A549 (cell line): Measurements from ENCODE around the gene CASP7. TPM values are rescaled to one million over a fixed set of nuclear protein-coding genes. Genes with fewer than 3 reads are reported as not detected.
A peak's percentile ranks its signal among the peaks of the same experiment; 100 is the strongest.

Experiments
- ATAC-seq, 2 experiments: fragments of 200-7000 bp in 1 of 2; fragments of >200 bp in 1 of 2; cut with Nextera tagmentation in 1 of 2; cut with Tn5 transposase in 1 of 2; 3 replicates each; pipeline versions ENCODE4 v1.8.0 to v1.9.1; 2018 to 2020; ENCODE audit warnings: mild to moderate bottlenecking in 1 of 2, moderate library complexity in 1 of 2
- CTCF ChIA-PET: fragments of 300-600 bp; sonication (Branson Sonifier 250); formaldehyde crosslinking; extraction: SDS; loops from one replicate; lab custom pipeline; 2021; ENCODE audit warnings: antibody characterized with exemption, inconsistent platforms; lab: Yijun Ruan, JAX
- POLR2A ChIA-PET: fragments of 350-600 bp; formaldehyde crosslinking; extraction: SDS; loops from one replicate; lab custom pipeline; 2021; ENCODE audit warnings: antibody characterized with exemption, inconsistent platforms; lab: Yijun Ruan, JAX
- DNase-seq, 2 experiments: peaks; one replicate each; pipeline versions ENCODE4 v3.0.0 to v3.0.0-alpha.2; 2011 to 2016; ENCODE audit warnings: low read depth in 1 of 2, low spot score in 1 of 2
- FAIRE-seq: peaks from 2 replicates; lab custom pipeline; 2011; peaks lifted over from hg19 to GRCh38; lab: Jason Lieb, UNC
- H3K27ac ChIP-seq, 2 experiments: fragments of >200 bp; sonication (Bioruptor Twin); formaldehyde crosslinking; 3 replicates each; pipeline ENCODE4 v1.5.1; 2016 to 2017
- H3K4me1 ChIP-seq: fragments of >200 bp; sonication (Bioruptor Twin); formaldehyde crosslinking; 3 replicates; pipeline ENCODE4 v1.6.1; 2016
- H3K4me2 ChIP-seq: fragments of >200 bp; sonication (Bioruptor Twin); formaldehyde crosslinking; 3 replicates; pipeline ENCODE4 v1.6.1; 2016
- H3K4me3 ChIP-seq: fragments of >200 bp; sonication (Bioruptor Twin); formaldehyde crosslinking; 3 replicates; pipeline ENCODE4 v1.5.1; 2016
- H3K9me3 ChIP-seq: fragments of >200 bp; sonication (Bioruptor Twin); formaldehyde crosslinking; 3 replicates; pipeline ENCODE4 v1.6.1; 2016
- EP300 ChIP-seq, 2 experiments: fragments of >200 bp; sonication (Bioruptor Twin); formaldehyde crosslinking; IDR thresholded peaks; 2 replicates in 1 of 2; 3 replicates in 1 of 2; pipeline ENCODE4 v1.6.1; 2016 to 2017
- FOXS1 ChIP-seq: fragments of 250-450 bp; sonication (Bioruptor Pico); IDR thresholded peaks from 2 replicates; pipeline ENCODE4 v1.5.0; 2020; ENCODE audit warnings: mild to moderate bottlenecking, moderate library complexity
- HDAC2 ChIP-seq: fragments of 200-600 bp; sonication (generic); IDR thresholded peaks from 2 replicates; pipeline ENCODE4 v1.6.1; 2016
- HOXB5 ChIP-seq: fragments of 250-450 bp; sonication (Bioruptor Pico); IDR thresholded peaks from 2 replicates; pipeline ENCODE4 v1.5.0; 2020; ENCODE audit warnings: mild to moderate bottlenecking, moderate library complexity
- MYC ChIP-seq: IDR thresholded peaks from 2 replicates; pipeline ENCODE4 v1.6.1; 2012; ENCODE audit warnings: mild to moderate bottlenecking, inconsistent platforms, low read length, improper control_type of control experiment, borderline replicate concordance
- NFE2L2 ChIP-seq: fragments of 150-350 bp; conservative IDR thresholded peaks from 2 replicates; pipeline ENCODE4 v1.6.1; 2014; ENCODE audit warnings: low read length
- RCOR1 ChIP-seq: fragments of 150-350 bp; IDR thresholded peaks from 2 replicates; pipeline ENCODE4 v1.6.1; 2014; ENCODE audit warnings: antibody characterized with exemption, low read length, low read depth
- RFX5 ChIP-seq: fragments of 450-650 bp; IDR thresholded peaks from 2 replicates; pipeline ENCODE4 v1.7.1; 2014; ENCODE audit warnings: antibody characterized with exemption, mild to moderate bottlenecking, moderate library complexity
- SREBF2 ChIP-seq: fragments of 450-650 bp; IDR thresholded peaks from 2 replicates; pipeline ENCODE4 v1.6.1; 2014; ENCODE audit warnings: mild to moderate bottlenecking, moderate library complexity
- TP53 ChIP-seq: fragments of 250-450 bp; sonication (Bioruptor Pico); IDR thresholded peaks from 2 replicates; pipeline ENCODE4 v1.5.0; 2021; ENCODE audit warnings: mild to moderate bottlenecking, moderate library complexity
- ZNF302 ChIP-seq: fragments of 250-450 bp; sonication (Bioruptor Pico); IDR thresholded peaks from 2 replicates; pipeline ENCODE4 v1.9.0; 2021; ENCODE audit warnings: inconsistent platforms, mild to moderate bottlenecking, moderate library complexity
- ZSCAN20 ChIP-seq: fragments of 250-450 bp; sonication (Bioruptor Pico); IDR thresholded peaks from 2 replicates; pipeline ENCODE4 v1.8.0; 2022; ENCODE audit warnings: mild to moderate bottlenecking, moderate library complexity
- WGBS: methylation state at CpG from one replicate; pipeline ENCODE4 v1.1.6; 2017; ENCODE audit errors: missing lambda C conversion rate; 5-methylcytosine and 5-hydroxymethylcytosine counted together
- polyA plus RNA-seq, 4 experiments: library from polyadenylated mRNA; depleted of rRNA in 3 of 4; stranded (reverse); fragments of >200 nt; fragmentation: RNase III in 1 of 4; extraction: RNeasy Plus Mini Kit Qiagen cat#74134 plus additional on column Dnase treatment in 1 of 4; gene quantifications; 2 replicates in 3 of 4; 3 replicates in 1 of 4; pipeline ENCODE4 v1.2.3, GENCODE V29; 2011 to 2017
- TF ChIP-seq, protein P1 (sequence below): IDR thresholded peaks from 2 replicates; pipeline ENCODE4 v1.6.1; 2012
- TF ChIP-seq, protein P2 (sequence below): fragments of 250-450 bp; sonication (Bioruptor Pico); IDR thresholded peaks from 2 replicates; pipeline ENCODE4 v1.5.0; 2020; ENCODE audit warnings: low read depth, mild to moderate bottlenecking, moderate library complexity
- TF ChIP-seq, protein P3 (sequence below): IDR thresholded peaks from 2 replicates; pipeline ENCODE4 v1.6.1; 2012
- TF ChIP-seq, protein P4 (sequence below): fragments of 450-650 bp; IDR thresholded peaks from 2 replicates; pipeline ENCODE4 v1.6.1; 2014; ENCODE audit warnings: antibody characterized with exemption
- TF ChIP-seq, protein P5 (sequence below): fragments of >200 bp; sonication (Bioruptor Twin); formaldehyde crosslinking; IDR thresholded peaks from 3 replicates; pipeline ENCODE4 v1.6.1; 2016
- TF ChIP-seq, protein P6 (sequence below): fragments of 250-450 bp; sonication (Bioruptor Pico); IDR thresholded peaks from 2 replicates; pipeline ENCODE4 v1.5.0; 2021; ENCODE audit warnings: mild to moderate bottlenecking, moderate library complexity, borderline replicate concordance

CASP7 gene
- polyA plus RNA-seq, 2 of the 4 experiments (the other 2 are of a cell fraction), result 22.6 to 29.7 TPM

DNA sequence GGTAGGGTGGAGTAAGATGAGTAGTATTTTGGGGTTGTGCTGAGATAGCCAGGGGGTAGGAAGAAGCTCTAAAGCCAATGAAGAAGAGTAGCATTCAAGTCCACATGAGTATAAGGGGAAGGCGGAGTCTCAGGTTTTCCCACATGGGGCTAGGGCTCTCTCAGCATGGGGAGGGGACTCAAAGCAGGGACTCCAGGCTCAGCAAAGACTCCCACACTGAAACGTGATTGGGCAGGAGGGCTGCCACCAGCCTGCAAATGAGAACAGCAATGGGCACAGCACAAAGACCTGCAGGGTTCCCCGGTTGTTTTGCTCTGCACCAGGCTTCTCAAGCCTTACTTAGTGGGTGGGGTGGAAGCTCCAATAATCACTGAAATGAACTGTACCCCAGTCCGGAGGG, 14.4 kb upstream of the CASP7 start:
- no peak overlapping the region for H3K27ac ChIP-seq
- no peak overlapping the region for H3K4me2 ChIP-seq
- TF ChIP-seq MYC (no peak), ZNF302 (no peak), NFE2L2 (no peak), SREBF2 (no peak), TP53 (no peak), RFX5 (no peak), HOXB5 (CRISPR knock-in tag) (no peak), FOXS1 (CRISPR knock-in tag) (no peak), EP300 (IDR thresholded peaks at IDR 0.05) (no peak), HDAC2 (no peak), ZSCAN20 (no peak)
- TF ChIP-seq, protein P1, sequence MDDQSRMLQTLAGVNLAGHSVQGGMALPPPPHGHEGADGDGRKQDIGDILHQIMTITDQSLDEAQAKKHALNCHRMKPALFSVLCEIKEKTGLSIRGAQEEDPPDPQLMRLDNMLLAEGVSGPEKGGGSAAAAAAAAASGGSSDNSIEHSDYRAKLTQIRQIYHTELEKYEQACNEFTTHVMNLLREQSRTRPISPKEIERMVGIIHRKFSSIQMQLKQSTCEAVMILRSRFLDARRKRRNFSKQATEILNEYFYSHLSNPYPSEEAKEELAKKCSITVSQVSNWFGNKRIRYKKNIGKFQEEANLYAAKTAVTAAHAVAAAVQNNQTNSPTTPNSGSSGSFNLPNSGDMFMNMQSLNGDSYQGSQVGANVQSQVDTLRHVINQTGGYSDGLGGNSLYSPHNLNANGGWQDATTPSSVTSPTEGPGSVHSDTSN, result no peak
- TF ChIP-seq, protein P2, sequence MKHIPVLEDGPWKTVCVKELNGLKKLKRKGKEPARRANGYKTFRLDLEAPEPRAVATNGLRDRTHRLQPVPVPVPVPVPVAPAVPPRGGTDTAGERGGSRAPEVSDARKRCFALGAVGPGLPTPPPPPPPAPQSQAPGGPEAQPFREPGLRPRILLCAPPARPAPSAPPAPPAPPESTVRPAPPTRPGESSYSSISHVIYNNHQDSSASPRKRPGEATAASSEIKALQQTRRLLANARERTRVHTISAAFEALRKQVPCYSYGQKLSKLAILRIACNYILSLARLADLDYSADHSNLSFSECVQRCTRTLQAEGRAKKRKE (CRISPR knock-in tag), result no peak
- TF ChIP-seq, protein P3, sequence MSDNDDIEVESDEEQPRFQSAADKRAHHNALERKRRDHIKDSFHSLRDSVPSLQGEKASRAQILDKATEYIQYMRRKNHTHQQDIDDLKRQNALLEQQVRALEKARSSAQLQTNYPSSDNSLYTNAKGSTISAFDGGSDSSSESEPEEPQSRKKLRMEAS, result no peak
- TF ChIP-seq, protein P4, sequence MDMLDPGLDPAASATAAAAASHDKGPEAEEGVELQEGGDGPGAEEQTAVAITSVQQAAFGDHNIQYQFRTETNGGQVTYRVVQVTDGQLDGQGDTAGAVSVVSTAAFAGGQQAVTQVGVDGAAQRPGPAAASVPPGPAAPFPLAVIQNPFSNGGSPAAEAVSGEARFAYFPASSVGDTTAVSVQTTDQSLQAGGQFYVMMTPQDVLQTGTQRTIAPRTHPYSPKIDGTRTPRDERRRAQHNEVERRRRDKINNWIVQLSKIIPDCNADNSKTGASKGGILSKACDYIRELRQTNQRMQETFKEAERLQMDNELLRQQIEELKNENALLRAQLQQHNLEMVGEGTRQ, result no peak
- TF ChIP-seq, protein P5, sequence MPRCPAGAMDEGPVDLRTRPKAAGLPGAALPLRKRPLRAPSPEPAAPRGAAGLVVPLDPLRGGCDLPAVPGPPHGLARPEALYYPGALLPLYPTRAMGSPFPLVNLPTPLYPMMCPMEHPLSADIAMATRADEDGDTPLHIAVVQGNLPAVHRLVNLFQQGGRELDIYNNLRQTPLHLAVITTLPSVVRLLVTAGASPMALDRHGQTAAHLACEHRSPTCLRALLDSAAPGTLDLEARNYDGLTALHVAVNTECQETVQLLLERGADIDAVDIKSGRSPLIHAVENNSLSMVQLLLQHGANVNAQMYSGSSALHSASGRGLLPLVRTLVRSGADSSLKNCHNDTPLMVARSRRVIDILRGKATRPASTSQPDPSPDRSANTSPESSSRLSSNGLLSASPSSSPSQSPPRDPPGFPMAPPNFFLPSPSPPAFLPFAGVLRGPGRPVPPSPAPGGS, result no peak
- TF ChIP-seq, protein P6, sequence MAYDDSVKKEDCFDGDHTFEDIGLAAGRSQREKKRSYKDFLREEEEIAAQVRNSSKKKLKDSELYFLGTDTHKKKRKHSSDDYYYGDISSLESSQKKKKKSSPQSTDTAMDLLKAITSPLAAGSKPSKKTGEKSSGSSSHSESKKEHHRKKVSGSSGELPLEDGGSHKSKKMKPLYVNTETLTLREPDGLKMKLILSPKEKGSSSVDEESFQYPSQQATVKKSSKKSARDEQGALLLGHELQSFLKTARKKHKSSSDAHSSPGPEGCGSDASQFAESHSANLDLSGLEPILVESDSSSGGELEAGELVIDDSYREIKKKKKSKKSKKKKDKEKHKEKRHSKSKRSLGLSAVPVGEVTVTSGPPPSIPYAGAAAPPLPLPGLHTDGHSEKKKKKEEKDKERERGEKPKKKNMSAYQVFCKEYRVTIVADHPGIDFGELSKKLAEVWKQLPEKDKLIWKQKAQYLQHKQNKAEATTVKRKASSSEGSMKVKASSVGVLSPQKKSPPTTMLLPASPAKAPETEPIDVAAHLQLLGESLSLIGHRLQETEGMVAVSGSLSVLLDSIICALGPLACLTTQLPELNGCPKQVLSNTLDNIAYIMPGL, result no peak
- CTCF ChIA-PET, result interaction anchor here (0.6 to 1.2 kb wide), 2 partner anchors 9 to 306 kb away, joined by 3 read pairs; no protein-coding TSS in a partner anchor
- 0 out of 3 replicates have a peak, but pooled peaks cover 2% of the 10 kb centered on the region for H3K4me1 ChIP-seq
- DNase-seq, result no peak
- POLR2A ChIA-PET, result no interaction called here
- ATAC-seq, result no peak
- WGBS, result 70% methylated on average over 4 of the region's 4 CpGs
- no peak for FAIRE-seq
- H3K4me3 ChIP-seq, result no peak overlapping the region
- no peaks in the 10 kb centered on the region for H3K9me3 ChIP-seq

DNA sequence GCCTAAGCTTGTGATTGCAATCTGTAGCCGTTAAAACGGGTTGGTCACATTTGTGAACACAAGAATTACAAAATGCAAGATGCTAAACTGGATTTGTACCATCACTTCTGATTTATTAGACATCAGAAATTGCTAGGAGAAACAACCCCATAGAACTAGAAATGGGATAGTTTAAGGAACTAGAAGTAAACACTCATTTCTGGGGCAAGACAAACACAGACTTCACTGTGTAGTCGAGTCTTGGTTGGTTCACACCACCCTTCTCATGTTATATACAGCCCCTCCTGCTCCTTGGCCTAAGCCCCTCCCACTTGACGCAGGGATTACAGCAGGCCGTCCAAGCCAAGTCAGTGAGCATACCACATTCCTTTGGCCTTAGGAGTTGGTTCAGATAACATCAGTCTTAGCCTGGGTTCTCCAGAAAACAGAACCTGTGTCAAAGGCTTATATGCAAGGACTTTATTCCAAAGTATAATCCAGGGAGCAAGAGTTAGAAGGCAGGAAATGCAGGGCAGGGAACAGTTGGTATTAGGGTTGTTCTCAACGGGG, 13.8 kb upstream of the CASP7 start:
- peak in 1 of 2 experiments; percentile 29 for DNase-seq
- H3K4me2 ChIP-seq, result no peak overlapping the region
- ChIA-PET POLR2A (no interaction called here), CTCF (interaction anchor here (1.2 to 1.4 kb wide), 2 partner anchors 9 to 26 kb away, joined by 3 read pairs; no protein-coding TSS in a partner anchor)
- no peak for TF ChIP-seq RCOR1
- TF ChIP-seq, protein P6, result no peak
- TF ChIP-seq, all 56 proteins: peak for 0
- WGBS, result 24% methylated on average over 6 of the region's 6 CpGs
- no peak overlapping the region for H3K27ac ChIP-seq
- H3K9me3 ChIP-seq, result no peaks in the 10 kb centered on the region
- no peak overlapping the region for H3K4me3 ChIP-seq
- peak in 1 of 2 experiments; percentile 74; a peak in 4 of 6 replicates for ATAC-seq
- H3K4me1 ChIP-seq, result 0 out of 3 replicates have a peak, but pooled peaks cover 2% of the 10 kb centered on the region
- no peak for FAIRE-seq
